ENCODE data around the gene UBIAD1.

Gene UBIAD1

GRCh38 chr1:11309385-11309784 is 36.4 kb downstream of the UBIAD1 start:
- no peak for DNase-seq (ENCODE audit: low read depth in 1 of 2, low spot score in 1 of 2)

GRCh38 chr1:11311816-11312755 is 39.1 kb downstream of the UBIAD1 start:
- no peak for DNase-seq (ENCODE audit: low read depth in 1 of 2, low spot score in 1 of 2)

- DNase-seq (ENCODE audit: low read depth in 1 of 2, low spot score in 1 of 2) = no peak
Observed at GRCh38 chr1:11314959-11315358, 42.0 kb downstream of the UBIAD1 start.

- no peak for DNase-seq (ENCODE audit: low read depth in 1 of 2, low spot score in 1 of 2)
Observed at GRCh38 chr1:11316701-11317100, 43.7 kb downstream of the UBIAD1 start.

GRCh38 chr1:11318982-11319381 is 46.0 kb downstream of the UBIAD1 start:
- DNase-seq (ENCODE audit: low read depth in 1 of 2, low spot score in 1 of 2) = no peak

GRCh38 chr1:11320153-11320936 is 47.3 kb downstream of the UBIAD1 start:
- DNase-seq (ENCODE audit: low read depth in 1 of 2, low spot score in 1 of 2) = peak; percentile 6 to 8

GRCh38 chr1:11321656-11322491 is 48.9 kb downstream of the UBIAD1 start:
- no peak for DNase-seq (ENCODE audit: low read depth in 1 of 2, low spot score in 1 of 2)

- DNase-seq (ENCODE audit: low read depth in 1 of 2, low spot score in 1 of 2) = no peak
Observed at GRCh38 chr1:11324567-11325165, 51.7 kb downstream of the UBIAD1 start.

- DNase-seq (ENCODE audit: low read depth in 1 of 2, low spot score in 1 of 2) = no peak
Observed at GRCh38 chr1:11326070-11326469, 53.1 kb downstream of the UBIAD1 start.

- no peak for DNase-seq (ENCODE audit: low read depth in 1 of 2, low spot score in 1 of 2)
Observed at GRCh38 chr1:11328444-11328843, 55.4 kb downstream of the UBIAD1 start.

- no peak for DNase-seq (ENCODE audit: low read depth in 1 of 2, low spot score in 1 of 2)
Observed at GRCh38 chr1:11330411-11330810, 57.4 kb downstream of the UBIAD1 start.

GRCh38 chr1:11331036-11331944 is 58.3 kb downstream of the UBIAD1 start:
- DNase-seq (ENCODE audit: low read depth in 1 of 2, low spot score in 1 of 2) = no peak

GRCh38 chr1:11331945-11332546 is 59.0 kb downstream of the UBIAD1 start:
- DNase-seq (ENCODE audit: low read depth in 1 of 2, low spot score in 1 of 2) = no peak

- no peak for DNase-seq (ENCODE audit: low read depth in 1 of 2, low spot score in 1 of 2)
Observed at GRCh38 chr1:11333631-11334030, 60.6 kb downstream of the UBIAD1 start.

GRCh38 chr1:11334261-11334804 is 61.3 kb downstream of the UBIAD1 start:
- no peak for DNase-seq (ENCODE audit: low read depth in 1 of 2, low spot score in 1 of 2)

GRCh38 chr1:11334821-11335220 is 61.8 kb downstream of the UBIAD1 start:
- DNase-seq (ENCODE audit: low read depth in 1 of 2, low spot score in 1 of 2) = no peak

- no peak for DNase-seq (ENCODE audit: low read depth in 1 of 2, low spot score in 1 of 2)
Observed at GRCh38 chr1:11335417-11336056, 62.5 kb downstream of the UBIAD1 start.

- peak; percentile 49 to 52 for DNase-seq (ENCODE audit: low read depth in 1 of 2, low spot score in 1 of 2)
Observed at GRCh38 chr1:11337580-11338073, 64.6 kb downstream of the UBIAD1 start.
